ENCODE measurements around the gene CDH24. TPM values are rescaled to one million over a fixed set of nuclear protein-coding genes. Genes with fewer than 3 reads are reported as not detected.

The CDH24 gene
- total RNA-seq, 4 donors from 2014 or later = 0.36 to 1.7 (median 0.58) TPM

DNA sequence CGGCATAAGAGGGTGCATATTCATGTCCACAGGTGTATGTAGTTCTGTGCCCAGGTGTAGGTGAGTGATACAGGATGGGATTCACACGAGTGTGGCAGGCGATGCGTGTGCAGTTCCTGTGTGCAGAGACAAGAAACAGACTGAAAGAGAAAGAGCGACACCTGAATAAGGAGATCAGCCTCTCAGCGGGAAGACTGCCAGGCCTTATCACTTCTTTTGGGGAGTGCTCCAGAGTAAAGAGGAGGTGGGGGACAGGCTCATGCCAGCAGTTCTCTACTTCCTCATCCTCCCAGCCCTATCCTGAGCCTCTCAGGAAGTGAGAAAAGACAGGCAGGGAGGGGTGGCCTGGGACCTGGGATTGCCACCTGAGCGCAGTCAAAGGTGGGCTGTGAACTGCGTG lies 12.5 kb downstream of the CDH24 start:
- no peaks in the 10 kb centered on the region for H3K9me3 ChIP-seq
- no peak for DNase-seq
- no peaks in the 10 kb centered on the region for H3K4me1 ChIP-seq
- TF ChIP-seq POLR2A (IDR thresholded peaks at IDR 0.05) = no peak
- TF ChIP-seq, protein P1, sequence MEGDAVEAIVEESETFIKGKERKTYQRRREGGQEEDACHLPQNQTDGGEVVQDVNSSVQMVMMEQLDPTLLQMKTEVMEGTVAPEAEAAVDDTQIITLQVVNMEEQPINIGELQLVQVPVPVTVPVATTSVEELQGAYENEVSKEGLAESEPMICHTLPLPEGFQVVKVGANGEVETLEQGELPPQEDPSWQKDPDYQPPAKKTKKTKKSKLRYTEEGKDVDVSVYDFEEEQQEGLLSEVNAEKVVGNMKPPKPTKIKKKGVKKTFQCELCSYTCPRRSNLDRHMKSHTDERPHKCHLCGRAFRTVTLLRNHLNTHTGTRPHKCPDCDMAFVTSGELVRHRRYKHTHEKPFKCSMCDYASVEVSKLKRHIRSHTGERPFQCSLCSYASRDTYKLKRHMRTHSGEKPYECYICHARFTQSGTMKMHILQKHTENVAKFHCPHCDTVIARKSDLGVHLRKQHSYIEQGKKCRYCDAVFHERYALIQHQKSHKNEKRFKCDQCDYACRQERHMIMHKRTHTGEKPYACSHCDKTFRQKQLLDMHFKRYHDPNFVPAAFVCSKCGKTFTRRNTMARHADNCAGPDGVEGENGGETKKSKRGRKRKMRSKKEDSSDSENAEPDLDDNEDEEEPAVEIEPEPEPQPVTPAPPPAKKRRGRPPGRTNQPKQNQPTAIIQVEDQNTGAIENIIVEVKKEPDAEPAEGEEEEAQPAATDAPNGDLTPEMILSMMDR (IDR thresholded peaks at IDR 0.05 in 4 of 5, conservative IDR thresholded peaks at IDR 0.05 in 1 of 5) = no peak
- no peaks in the 10 kb centered on the region for H3K36me3 ChIP-seq
- H3K27me3 ChIP-seq = no peaks in the 10 kb centered on the region
- no peak overlapping the region for H3K27ac ChIP-seq
- ATAC-seq = no peak
- H3K4me3 ChIP-seq = no peak overlapping the region
- in situ Hi-C loops (cut with MboI; ENCODE audit: low sequenced_read_pairs in 4 of 4) = no loop called here
- intact Hi-C loops (cut with DNase I; ENCODE audit: low total_unique reads) = no loop called here

DNA sequence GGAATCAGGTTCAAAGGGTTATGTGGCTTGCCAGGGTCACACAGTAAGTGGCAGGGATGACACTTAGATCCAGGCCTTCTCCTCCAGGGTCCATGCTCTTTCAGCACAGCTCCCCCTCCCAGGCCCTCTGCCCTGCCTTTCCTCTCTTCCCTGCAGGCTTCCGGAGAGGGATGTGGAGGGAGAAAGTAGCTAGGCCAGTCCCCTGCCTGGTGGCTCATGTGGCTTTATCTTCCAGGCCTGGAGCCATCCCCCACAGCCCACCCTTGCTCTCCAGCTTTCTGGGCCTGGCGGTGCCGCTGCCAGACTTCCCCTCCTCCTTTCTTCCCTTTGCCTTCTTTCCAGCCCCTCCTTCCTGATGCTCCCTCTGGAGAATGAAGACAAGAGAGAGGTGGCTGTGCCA lies 13.6 kb downstream of the CDH24 start:
- DNase-seq (no peak), ATAC-seq (no peak)
- no peak overlapping the region for H3K27ac ChIP-seq
- intact Hi-C loops (cut with DNase I; ENCODE audit: low total_unique reads) = no loop called here
- H3K4me1 ChIP-seq = no peaks in the 10 kb centered on the region
- in situ Hi-C loops (cut with MboI; ENCODE audit: low sequenced_read_pairs in 4 of 4) = no loop called here
- H3K27me3 ChIP-seq = no peaks in the 10 kb centered on the region
- no peak overlapping the region for H3K4me3 ChIP-seq
- H3K9me3 ChIP-seq = no peaks in the 10 kb centered on the region
- no peaks in the 10 kb centered on the region for H3K36me3 ChIP-seq
- TF ChIP-seq, protein P1 (IDR thresholded peaks at IDR 0.05 in 4 of 5, conservative IDR thresholded peaks at IDR 0.05 in 1 of 5) = no peak
- TF ChIP-seq POLR2A (IDR thresholded peaks at IDR 0.05) = no peak

DNA sequence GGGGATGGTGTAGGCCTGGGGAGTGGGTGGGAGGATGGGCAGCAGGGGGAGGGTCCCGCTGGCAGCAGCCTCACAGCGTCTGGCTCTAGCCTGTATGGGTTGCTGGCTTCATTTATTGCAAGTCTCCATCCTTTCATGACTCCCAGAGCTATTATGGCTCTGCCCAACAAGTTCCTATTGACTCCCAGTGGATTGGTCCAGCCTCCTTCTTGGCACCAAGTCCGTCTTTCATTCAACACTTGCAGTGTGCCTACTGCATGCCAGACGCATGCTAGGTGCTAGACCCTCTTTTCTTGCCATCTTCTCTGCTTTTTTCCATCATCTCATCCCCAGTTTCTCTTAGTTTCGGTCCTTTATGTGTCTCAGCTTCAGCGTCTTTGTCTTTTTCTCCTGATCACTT lies 14.2 kb downstream of the CDH24 start:
- TF ChIP-seq, protein P1 (IDR thresholded peaks at IDR 0.05 in 4 of 5, conservative IDR thresholded peaks at IDR 0.05 in 1 of 5) = no peak
- no peak for TF ChIP-seq POLR2A (IDR thresholded peaks at IDR 0.05)
- intact Hi-C loops (cut with DNase I; ENCODE audit: low total_unique reads) = no loop called here
- DNase-seq (no peak), ATAC-seq (no peak)
- H3K27ac ChIP-seq = no peak overlapping the region
- no peaks in the 10 kb centered on the region for H3K36me3 ChIP-seq
- no peak overlapping the region for H3K4me3 ChIP-seq
- no peaks in the 10 kb centered on the region for H3K4me1 ChIP-seq
- in situ Hi-C loops (cut with MboI; ENCODE audit: low sequenced_read_pairs in 4 of 4) = no loop called here
- no peaks in the 10 kb centered on the region for H3K9me3 ChIP-seq
- no peaks in the 10 kb centered on the region for H3K27me3 ChIP-seq

DNA sequence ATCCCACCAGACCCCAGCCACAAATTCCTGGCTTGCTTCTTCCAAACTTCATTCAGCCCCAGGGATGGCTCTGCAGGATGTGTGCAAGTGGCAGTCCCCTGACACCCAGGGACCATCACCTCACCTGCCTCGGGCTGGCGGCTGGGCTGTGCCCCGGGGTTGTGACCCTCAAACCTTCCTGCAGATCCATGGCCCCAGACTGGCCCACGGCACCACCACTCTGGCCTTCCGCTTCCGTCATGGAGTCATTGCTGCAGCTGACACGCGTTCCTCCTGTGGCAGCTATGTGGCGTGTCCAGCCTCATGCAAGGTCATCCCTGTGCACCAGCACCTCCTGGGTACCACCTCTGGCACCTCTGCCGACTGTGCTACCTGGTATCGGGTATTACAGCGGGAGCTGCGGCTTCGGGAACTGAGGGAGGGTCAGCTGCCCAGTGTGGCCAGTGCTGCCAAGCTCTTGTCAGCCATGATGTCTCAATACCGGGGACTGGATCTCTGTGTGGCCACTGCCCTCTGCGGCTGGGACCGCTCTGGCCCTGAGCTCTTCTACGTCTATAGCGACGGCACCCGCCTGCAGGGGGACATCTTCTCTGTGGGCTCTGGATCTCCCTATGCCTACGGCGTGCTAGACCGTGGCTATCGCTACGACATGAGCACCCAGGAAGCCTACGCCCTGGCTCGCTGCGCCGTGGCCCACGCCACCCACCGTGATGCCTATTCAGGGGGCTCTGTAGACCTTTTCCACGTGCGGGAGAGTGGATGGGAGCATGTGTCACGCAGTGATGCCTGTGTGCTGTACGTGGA lies 15.0 kb downstream of the CDH24 start, which contains the start of gene PSMB11:
Gene PSMB11 (plus strand): TSS at position 51 of the 804 bp plus-strand sequence. CDS start 14 bp downstream, at position 65.
- TF ChIP-seq, protein P1 (IDR thresholded peaks at IDR 0.05 in 4 of 5, conservative IDR thresholded peaks at IDR 0.05 in 1 of 5) = no peak
- TF ChIP-seq POLR2A (IDR thresholded peaks at IDR 0.05) = no peak
- DNase-seq (no peak), ATAC-seq (no peak)
- no peaks in the 10 kb centered on the region for H3K36me3 ChIP-seq
- H3K27me3 ChIP-seq = no peaks in the 10 kb centered on the region
- H3K4me1 ChIP-seq = no peaks in the 10 kb centered on the region
- intact Hi-C loops (cut with DNase I; ENCODE audit: low total_unique reads) (no loop called here), in situ Hi-C loops (cut with MboI; ENCODE audit: low sequenced_read_pairs in 4 of 4) (no loop called here)
- H3K4me3 ChIP-seq = no peak within 1 kb of the TSS
- no peak within 1 kb of the TSS for H3K27ac ChIP-seq
- no peaks in the 10 kb centered on the region for H3K9me3 ChIP-seq
